RPMI7951 (cell line): ENCODE results near the gene KIAA0825. TPM values are rescaled to one million over a fixed set of nuclear protein-coding genes. Genes with fewer than 3 reads are reported as not detected.

Source experiments
- DNase-seq: peaks from one replicate; pipeline ENCODE4 v3.0.0-alpha.2; 2012; ENCODE audit warnings: low read depth
- total RNA-seq: library from RNA; depleted of rRNA; stranded (reverse); fragments of >200 nt; shearing (Covaris generic); gene quantifications from 2 replicates; pipeline ENCODE4 v1.2.3, GENCODE V29; 2014

The KIAA0825 gene
- total RNA-seq, 1 experiment from 2014 or later = 2.3 TPM

GRCh38 chr5:94505327-94506068 is 112.9 kb downstream of the KIAA0825 start:
- no peak for DNase-seq

DNA sequence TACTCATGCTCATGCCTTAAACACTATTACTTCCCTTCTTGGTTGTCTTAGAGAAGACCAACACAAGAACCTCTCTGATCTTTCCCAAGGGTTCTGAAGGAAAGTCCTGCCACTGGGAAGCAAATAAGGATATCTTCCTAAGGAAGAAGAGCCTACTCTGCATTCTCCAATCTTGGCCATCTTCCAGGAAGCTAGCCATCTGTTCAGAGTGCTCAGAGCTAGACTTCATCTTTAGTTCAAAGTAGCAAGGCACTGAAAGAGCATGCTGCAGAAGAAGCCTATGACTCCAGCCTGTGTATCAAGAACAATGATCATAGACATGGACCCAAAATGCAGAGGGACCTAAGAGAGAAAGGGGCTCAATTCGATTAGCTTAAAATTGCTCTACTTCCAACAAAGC is 114.7 kb downstream of the KIAA0825 start:
- DNase-seq = no peak

DNA sequence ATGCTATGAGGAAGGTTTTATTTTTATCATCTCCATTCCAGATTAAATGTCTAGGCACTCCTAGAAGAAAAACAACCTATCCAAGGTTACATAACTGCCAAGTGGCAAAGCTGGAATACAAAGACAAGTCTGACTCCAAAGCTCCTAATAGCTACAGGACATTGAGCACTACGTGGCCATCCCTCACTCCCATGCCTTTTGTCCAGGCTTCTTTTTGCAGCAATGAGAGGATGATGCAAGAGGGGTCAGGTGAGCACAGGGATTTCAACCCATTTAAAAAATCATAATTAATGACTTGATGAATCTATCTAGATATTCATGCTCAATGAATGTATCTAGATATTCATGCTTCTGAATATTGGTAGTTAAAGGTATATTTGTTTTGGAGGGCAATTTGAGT is 117.0 kb downstream of the KIAA0825 start:
- DNase-seq = no peak

DNA sequence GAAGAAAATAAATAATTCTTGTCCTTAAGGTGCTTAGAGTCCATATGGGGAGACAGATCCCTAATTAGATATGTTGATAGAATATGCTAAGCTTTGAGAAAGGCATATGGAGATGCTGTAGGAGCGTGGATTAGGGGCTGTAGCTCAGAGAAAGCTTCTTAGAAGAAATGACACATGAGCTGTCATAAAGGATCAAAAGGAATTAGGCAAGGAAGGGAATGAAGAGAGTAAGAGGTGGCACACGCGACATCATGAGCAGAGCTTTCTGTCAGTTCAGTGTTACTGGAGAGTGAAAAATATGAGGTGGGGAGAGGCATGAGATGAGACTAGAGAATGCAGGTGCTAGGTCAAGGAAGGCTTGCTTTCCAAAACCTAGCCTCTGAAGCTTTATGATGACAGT is 118.6 kb downstream of the KIAA0825 start:
- no peak for DNase-seq

- DNase-seq = no peak
Observed at GRCh38 chr5:94498199-94498598, 120.2 kb downstream of the KIAA0825 start.

DNA sequence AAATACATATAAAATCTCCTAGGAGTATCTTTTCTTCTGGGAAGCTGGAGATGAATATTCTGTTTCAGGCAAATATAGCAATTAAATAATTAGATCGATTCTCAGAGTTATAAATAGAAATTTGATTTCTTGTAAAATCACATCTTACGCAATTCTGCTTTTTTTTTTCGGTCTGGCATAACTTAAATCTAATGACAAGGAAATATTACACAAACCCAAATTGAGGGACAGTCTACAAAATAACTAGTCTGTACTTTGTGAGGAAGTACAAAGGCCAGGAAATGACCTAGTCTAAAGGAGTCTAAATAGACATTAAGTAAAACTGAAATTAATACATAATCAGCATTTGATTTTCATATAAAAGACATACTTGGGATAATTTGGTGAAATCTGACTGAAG is 133.3 kb downstream of the KIAA0825 start:
- no peak for DNase-seq

- no peak for DNase-seq
Observed at GRCh38 chr5:94481059-94481458, 137.3 kb downstream of the KIAA0825 start.

- DNase-seq = no peak
Observed at GRCh38 chr5:94480486-94480885, 137.9 kb downstream of the KIAA0825 start.

DNA sequence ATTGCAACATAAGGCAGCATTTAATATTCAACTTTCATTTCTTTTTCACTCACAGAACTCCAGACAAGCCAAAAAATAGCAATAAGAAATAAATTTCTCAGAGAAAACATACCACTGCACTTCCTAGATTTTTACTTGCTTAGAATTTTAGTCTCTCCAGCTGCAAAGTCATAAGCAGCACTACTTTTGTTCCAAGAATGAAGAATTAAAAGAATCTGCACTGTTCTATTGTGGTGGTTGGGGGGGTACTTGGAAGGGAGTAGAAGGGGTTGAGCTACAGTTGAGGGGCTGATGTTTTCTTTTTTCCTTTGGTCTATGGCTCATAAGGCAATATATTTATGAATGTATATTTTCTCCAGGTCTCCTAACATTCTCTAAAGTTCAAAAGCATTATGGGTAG is 144.5 kb downstream of the KIAA0825 start:
- no peak for DNase-seq

- no peak for DNase-seq
Observed at GRCh38 chr5:94471521-94471920, 146.9 kb downstream of the KIAA0825 start.

DNA sequence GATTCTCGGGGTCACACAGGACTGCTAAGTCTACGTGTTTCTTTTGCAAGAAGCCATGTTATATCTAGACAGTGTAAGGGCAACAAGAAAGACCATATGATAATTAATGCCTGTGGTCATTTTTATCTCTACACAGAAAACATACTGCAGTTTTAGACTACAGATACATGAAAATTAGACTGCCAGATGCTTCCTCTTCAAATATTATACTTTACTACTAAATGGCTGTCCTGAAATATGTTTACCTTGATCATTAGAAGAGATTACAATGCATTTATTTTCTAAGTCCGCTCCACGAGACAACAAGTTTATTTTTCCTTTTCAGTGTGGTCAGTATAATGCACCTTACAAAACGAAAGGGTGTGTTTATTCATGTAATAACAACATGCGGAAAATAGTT is 147.6 kb downstream of the KIAA0825 start:
- DNase-seq = no peak

GRCh38 chr5:94469894-94470329 is 148.5 kb downstream of the KIAA0825 start:
- no peak for DNase-seq

DNA sequence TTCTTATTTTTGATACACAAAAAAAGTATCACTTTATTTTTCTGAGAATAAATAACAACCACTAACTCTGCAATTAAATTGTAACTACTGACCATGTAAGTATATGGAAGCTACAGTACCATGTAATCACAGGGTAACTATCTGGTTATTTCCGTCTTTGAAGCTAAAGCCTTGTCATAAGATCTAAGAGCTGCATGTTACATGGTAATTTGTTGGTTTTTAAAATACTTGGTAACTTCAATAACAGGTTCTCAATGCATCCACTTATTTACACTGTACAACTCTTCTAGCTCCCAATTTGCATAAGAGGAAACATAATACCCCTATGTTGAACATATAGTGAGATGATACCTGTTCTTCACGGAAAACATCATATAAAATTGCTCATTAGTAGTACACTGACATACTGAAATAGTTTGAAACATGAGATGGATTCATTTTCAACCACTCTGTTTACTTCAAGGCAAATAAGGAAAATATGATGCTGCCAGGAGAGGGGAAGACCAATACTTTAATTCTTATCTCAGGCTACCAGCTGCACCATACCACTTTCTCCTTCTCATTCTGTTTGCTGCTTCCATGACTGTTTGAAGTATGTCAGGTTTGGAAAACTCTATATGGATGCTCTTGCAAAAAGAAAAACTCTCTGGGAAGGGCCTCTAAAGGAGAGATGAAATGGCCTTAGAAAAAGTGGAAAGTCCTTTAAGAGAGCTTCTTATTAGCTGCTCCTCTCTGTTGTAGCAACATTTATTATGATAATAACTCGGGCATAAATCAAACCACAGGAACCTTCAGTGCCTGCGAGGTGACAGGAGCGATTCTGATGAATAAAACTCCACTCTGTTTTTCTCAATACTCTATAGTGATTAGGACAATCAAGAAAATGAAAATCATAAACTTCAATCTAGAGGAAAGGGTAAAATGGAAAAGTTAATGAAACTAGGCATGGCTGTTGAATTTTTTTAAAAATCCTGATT is 150.2 kb downstream of the KIAA0825 start:
- no peak for DNase-seq

- DNase-seq = no peak
Observed at GRCh38 chr5:94467346-94467953, 151.0 kb downstream of the KIAA0825 start.

DNA sequence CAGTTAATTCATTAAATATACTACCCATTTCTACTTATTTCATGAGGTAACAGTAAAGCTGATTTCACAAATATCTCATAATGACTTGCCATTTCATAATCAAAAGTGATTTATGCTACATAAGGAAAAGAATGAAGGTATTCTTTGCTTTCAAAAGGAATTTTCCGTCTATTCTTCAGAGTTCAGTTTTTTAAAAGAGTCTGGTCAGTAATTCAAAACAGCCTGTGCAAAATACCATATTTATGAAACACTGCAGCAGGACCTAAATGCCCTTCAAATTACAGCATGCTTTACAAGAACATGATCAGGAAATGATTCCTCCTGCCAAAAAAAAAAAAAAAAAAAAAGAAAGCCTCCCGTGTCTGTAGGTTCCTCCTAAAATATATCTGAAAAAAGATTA is 154.7 kb downstream of the KIAA0825 start:
- DNase-seq = no peak

GRCh38 chr5:94461131-94461530 is 157.3 kb downstream of the KIAA0825 start:
- no peak for DNase-seq

GRCh38 chr5:94459915-94460314 is 158.5 kb downstream of the KIAA0825 start:
- no peak for DNase-seq

DNA sequence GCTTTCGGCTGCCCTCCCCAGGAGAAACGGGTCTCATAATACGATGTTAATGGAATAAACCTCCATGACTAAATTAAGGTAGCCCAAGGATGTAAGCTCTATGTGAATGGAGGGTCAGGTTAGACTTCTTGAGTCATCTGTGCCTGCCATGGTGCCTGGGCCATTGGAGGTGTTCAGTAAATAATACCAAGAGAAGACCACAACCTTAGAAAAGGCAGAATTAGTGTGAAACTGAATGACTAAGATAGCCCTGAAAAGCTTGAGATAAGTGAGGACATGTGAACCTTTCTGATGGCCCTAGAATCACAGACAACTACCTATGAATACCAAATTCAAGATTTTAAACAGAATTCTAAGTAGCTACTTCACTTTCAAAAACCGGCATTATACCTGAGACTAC is 160.6 kb downstream of the KIAA0825 start:
- no peak for DNase-seq

GRCh38 chr5:94445726-94446125 is 172.7 kb downstream of the KIAA0825 start:
- DNase-seq = no peak

- no peak for DNase-seq
Observed at GRCh38 chr5:94442991-94443390, 175.4 kb downstream of the KIAA0825 start.

DNA sequence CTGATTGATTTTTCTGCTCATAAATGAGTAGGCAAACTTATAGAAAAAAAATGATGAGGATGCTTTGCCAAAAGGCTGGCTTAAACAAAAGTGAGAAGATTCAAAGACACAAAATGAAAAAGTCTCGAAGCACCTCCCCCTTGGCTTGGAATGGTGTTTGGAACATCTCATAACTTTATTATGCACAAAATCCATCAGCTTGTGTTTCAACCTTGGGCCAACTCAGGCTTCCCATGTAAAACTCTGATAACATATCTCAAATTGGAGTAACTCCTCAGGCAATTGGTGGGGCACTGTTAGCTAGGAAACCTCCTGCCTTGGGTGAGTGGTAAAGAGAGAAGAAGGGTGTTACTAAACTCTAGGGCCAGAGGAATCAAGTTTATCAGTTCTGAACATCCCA is 176.3 kb downstream of the KIAA0825 start:
- no peak for DNase-seq

GRCh38 chr5:94440015-94440414 is 178.4 kb downstream of the KIAA0825 start:
- DNase-seq = no peak
